ENCODE measurements around the gene LIMS1. TPM values are rescaled to one million over a fixed set of nuclear protein-coding genes. Genes with fewer than 3 reads are reported as not detected.

The LIMS1 gene
- total RNA-seq, 2 donors from 2014 or later = 104 to 122 TPM

DNA sequence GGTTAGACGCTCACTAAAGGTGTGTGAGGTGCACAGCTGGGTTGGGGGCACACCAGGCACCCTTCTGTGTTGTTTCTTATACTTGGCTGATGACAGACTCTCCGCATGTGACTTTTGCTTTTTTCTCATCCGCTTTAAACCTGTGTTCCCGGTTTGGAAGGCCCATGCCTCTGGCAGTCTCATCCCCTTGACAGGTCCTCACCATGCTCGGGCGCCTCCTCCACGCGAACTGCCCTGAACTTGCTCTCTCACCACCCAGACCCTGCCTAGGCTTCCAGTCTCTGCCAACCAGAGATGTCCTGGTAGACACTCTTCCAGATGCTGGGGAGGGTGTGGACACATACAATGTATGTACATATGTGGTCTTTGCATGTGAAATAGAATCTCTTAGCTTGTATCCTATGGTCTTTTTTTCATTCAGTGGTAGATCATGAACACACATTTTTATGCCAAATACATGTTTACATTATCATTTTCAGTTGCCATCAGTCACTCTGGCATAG lies 79.8 kb downstream of the LIMS1 start:
- DNase-seq = no peak
- no peak for ATAC-seq (replicated peaks in 1 of 2)
- peak overlapping the region; percentile 90 for H3K27ac Mint-ChIP-seq
- peak overlapping the region; percentile 47 to 62 for H3K4me3 Mint-ChIP-seq
- no peaks in the 10 kb centered on the region for H3K27me3 Mint-ChIP-seq (ENCODE audit: low read depth)
- H3K9me3 Mint-ChIP-seq = no peaks in the 10 kb centered on the region
- no peaks in the 10 kb centered on the region for H3K36me3 Mint-ChIP-seq (ENCODE audit: insufficient read depth in 2 of 2)
- peaks cover 88% of the 10 kb centered on the region for H3K4me1 Mint-ChIP-seq (ENCODE audit: low read depth)

DNA sequence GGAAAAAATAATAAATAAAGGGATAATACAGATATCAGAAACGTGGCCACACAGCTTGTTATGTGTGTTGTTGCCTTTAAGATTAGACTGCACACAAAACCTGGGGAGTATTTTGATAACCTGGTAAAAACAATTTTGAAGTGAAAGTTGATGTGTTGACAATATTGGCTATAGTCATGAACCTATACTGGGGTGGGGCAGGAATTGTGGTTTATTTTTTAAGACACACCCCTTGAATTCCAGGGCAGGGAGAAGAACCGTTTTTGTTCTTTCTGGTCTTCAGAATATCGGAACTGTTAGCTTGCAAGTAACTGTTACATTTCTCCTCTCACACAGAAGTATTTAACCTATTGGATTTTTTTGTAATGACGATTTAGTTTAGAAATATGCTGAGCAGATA lies 80.4 kb downstream of the LIMS1 start:
- DNase-seq = no peak
- no peaks in the 10 kb centered on the region for H3K9me3 Mint-ChIP-seq
- peaks cover 88% of the 10 kb centered on the region for H3K4me1 Mint-ChIP-seq (ENCODE audit: low read depth)
- H3K36me3 Mint-ChIP-seq (ENCODE audit: insufficient read depth in 2 of 2) = no peaks in the 10 kb centered on the region
- H3K4me3 Mint-ChIP-seq = peak overlapping the region; percentile 29 to 62
- ATAC-seq (replicated peaks in 1 of 2) = no peak
- H3K27me3 Mint-ChIP-seq (ENCODE audit: low read depth) = no peaks in the 10 kb centered on the region
- peak overlapping the region; percentile 90 for H3K27ac Mint-ChIP-seq

DNA sequence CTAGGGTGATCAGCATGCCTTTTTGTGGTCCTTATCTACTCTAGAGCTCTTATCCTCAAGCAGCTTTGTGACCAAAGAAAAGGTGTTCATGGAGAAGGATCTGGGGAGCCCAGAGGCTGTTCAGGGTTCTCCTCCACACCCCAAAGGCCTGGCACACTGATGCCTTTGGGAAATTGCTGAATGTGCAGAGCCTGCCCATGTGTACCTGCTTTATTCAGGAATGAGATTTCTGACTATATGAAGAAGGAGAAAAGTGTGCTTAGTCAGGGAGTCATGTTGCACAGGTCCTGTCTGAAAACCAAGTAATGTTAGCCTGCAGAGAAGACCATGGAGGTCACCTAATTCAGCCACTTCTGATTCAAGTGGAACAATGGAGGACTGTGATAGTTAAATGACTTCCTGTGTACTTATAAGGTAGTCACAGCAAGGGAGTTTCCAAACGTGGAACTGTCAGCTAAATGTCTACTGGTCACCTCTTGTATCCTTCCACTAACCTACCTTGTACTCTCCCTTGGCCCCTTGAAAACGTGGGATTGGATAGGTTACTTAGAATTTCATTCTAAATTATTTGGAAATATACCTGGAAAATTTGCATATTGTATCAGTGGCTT lies 81.3 kb downstream of the LIMS1 start:
- peak overlapping the region; percentile 23 to 53 for H3K4me3 Mint-ChIP-seq
- H3K9me3 Mint-ChIP-seq = no peaks in the 10 kb centered on the region
- no peaks in the 10 kb centered on the region for H3K36me3 Mint-ChIP-seq (ENCODE audit: insufficient read depth in 2 of 2)
- peaks cover 91% of the 10 kb centered on the region for H3K4me1 Mint-ChIP-seq (ENCODE audit: low read depth)
- H3K27me3 Mint-ChIP-seq (ENCODE audit: low read depth) = no peaks in the 10 kb centered on the region
- DNase-seq (no peak), ATAC-seq (replicated peaks in 1 of 2) (peak in 1 of 2 donors; percentile 14)
- H3K27ac Mint-ChIP-seq = peak overlapping the region; percentile 66

DNA sequence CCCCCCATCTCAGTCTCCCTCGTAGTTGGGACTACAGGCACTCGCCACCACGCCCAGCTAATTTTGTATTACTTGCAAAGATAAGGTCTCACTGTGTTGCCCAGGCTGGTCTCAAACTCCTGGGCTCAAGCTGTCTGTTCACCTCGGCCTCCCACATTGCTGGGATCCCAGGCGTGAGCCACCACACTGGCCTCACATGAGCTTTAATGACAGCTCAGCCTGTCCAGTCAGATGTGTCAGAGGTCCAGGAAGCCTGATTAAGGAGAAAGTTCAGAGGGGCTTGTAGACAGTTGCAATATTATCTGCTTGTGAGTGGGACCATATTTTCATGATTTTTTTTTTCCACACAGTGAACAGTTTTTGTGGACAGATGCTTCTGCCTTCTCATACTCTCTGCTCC lies 82.0 kb downstream of the LIMS1 start:
- Mint-ChIP-seq H3K27ac (no peak overlapping the region), H3K9me3 (no peaks in the 10 kb centered on the region), H3K4me1 (ENCODE audit: low read depth) (peaks cover 91% of the 10 kb centered on the region), H3K36me3 (ENCODE audit: insufficient read depth in 2 of 2) (peaks cover 0 to 3% of the 10 kb centered on the region in 2 donors), H3K4me3 (no peak overlapping the region), H3K27me3 (ENCODE audit: low read depth) (no peaks in the 10 kb centered on the region)
- no peak for DNase-seq
- no peak for ATAC-seq (replicated peaks in 1 of 2)

DNA sequence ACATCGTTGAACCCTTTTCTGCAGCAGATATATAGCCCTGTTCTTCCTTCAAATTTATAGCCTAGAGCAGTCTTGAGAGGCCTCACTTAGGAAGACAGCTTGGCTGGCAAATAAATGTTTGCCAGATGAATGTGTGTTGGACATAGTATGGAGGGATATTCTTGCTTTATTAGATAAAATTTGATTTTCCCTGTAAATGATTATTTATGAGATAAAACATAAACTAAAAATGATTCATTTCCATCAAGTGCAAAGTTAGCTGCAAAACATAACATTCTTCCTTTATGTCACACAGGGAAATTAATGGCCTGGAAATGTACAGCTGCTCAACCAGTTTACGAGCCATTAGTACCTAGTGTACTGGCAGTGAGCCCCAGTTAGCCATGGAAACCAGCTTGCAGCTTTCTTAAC lies 82.5 kb downstream of the LIMS1 start:
- no peaks in the 10 kb centered on the region for H3K9me3 Mint-ChIP-seq
- ATAC-seq (replicated peaks in 1 of 2) (no peak), DNase-seq (no peak)
- peaks cover 93% of the 10 kb centered on the region for H3K4me1 Mint-ChIP-seq (ENCODE audit: low read depth)
- H3K27ac Mint-ChIP-seq = peak overlapping the region; percentile 17
- no peaks in the 10 kb centered on the region for H3K27me3 Mint-ChIP-seq (ENCODE audit: low read depth)
- H3K36me3 Mint-ChIP-seq (ENCODE audit: insufficient read depth in 2 of 2) = peaks cover 0 to 3% of the 10 kb centered on the region in 2 donors
- no peak overlapping the region for H3K4me3 Mint-ChIP-seq

DNA sequence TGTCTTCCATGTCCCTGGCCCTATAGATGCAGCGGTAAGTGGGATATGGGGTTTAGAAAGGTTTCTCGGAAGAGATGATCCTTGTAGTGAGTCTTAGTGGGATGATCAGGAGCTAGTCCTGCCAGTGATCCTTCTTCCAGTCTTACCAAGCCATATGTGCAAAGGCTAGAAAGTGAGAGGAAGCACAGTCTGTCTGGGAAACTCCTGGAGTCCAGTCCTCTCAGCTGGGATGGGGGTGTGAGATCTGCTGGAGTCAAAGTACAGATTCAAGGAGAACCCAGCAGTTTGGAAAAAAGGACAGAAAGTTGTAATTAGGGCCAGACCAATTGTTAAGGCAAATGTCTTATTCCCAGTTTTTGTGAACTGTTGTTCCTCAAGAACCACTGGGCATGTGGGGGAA lies 83.3 kb downstream of the LIMS1 start:
- ATAC-seq (replicated peaks in 1 of 2) (no peak), DNase-seq (no peak)
- Mint-ChIP-seq H3K27me3 (ENCODE audit: low read depth) (no peaks in the 10 kb centered on the region), H3K4me3 (peak overlapping the region; percentile 55 to 60), H3K36me3 (ENCODE audit: insufficient read depth in 2 of 2) (peaks cover 0 to 3% of the 10 kb centered on the region in 2 donors), H3K27ac (peak overlapping the region; percentile 78), H3K9me3 (no peaks in the 10 kb centered on the region), H3K4me1 (ENCODE audit: low read depth) (peaks cover 91% of the 10 kb centered on the region)

DNA sequence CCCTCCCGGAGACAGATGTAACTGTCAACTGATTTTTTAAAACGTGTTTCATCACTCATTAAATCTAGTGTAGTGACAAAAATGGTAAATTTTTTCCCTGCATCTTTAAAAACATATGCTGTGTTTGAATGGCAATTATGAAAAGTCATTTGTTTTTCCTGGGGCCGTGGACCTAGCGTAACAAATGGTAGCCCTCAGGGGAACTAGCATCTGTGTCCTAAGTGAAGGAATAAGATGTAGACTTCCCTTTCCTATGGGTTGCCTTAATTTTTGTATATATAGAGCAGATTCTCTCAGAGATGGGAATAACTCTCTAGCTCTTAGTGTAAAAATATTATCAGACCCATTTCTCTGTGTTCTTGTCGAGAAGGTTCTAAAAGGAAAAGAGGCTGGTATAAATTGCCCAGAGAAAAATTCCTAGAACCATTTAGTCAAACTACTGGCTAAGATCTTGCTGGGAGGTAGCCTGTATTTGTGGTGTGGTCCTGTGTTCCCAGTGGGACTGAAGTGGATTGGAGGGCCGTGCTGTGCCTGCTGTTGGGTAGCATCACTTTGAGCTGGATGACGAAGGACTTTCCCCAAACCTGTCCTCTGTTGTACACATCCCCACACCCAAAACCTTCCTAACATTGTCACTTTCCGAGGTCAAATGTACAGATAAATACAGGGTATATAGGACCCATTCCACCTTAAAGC lies 85.8 kb downstream of the LIMS1 start:
- H3K27me3 Mint-ChIP-seq (ENCODE audit: low read depth) = no peaks in the 10 kb centered on the region
- peak overlapping the region; percentile 83 to 86 for H3K4me3 Mint-ChIP-seq
- no peaks in the 10 kb centered on the region for H3K9me3 Mint-ChIP-seq
- H3K36me3 Mint-ChIP-seq (ENCODE audit: insufficient read depth in 2 of 2) = peaks cover 0 to 3% of the 10 kb centered on the region in 2 donors
- H3K4me1 Mint-ChIP-seq (ENCODE audit: low read depth) = peaks cover 78% of the 10 kb centered on the region
- peak overlapping the region; percentile 74 for H3K27ac Mint-ChIP-seq
- DNase-seq = no peak
- no peak for ATAC-seq (replicated peaks in 1 of 2)

DNA sequence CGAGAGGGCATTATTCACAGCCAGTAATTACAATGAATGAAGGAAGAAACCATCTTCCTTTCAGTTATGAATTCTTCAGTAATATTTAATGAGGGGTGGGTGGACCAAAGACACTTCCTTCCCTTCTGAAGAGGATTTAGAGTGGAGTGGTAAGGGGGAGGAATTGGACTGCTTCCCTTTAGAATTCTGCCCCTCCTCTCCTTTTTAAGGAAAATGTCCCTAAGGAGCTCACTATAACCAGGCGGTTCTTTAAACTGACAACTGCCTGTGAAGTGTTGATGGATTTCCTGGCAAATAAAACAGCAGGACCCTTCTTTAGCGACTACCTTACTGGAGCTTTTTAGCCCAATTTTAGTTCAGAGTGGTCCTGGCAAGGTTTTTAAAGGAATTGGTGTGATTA lies 86.4 kb downstream of the LIMS1 start:
- no peak for DNase-seq
- Mint-ChIP-seq H3K36me3 (ENCODE audit: insufficient read depth in 2 of 2) (peaks cover 0 to 3% of the 10 kb centered on the region in 2 donors), H3K4me3 (peak overlapping the region; percentile 83 to 86), H3K9me3 (no peaks in the 10 kb centered on the region), H3K27me3 (ENCODE audit: low read depth) (no peaks in the 10 kb centered on the region), H3K4me1 (ENCODE audit: low read depth) (peaks cover 79% of the 10 kb centered on the region), H3K27ac (peak overlapping the region; percentile 74)
- ATAC-seq (replicated peaks in 1 of 2) = peak in 1 of 2 donors; percentile 2

DNA sequence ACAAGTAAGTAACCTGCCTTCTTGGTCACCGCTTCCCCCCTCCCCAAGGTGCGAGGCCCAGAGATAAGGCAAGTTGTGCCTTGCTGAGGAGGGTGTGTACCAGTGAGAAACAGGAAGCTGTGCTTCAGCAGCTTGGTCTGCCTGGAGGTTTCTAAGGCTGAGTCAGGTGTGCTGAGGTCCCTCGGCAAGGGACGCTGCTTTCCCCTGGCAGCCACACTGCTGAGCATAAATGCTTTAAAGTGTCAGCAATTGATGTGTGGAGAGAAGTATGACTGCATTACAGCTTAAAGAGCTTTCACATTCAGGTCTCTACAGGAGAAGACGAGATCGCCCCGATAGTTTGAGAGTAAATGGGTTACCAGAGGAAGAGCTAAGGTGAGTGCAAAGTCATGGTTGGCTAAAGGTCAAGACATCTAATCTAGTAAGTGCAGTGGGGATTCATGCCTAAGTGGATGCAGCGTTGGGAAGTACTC lies 86.9 kb downstream of the LIMS1 start:
- Mint-ChIP-seq H3K4me1 (ENCODE audit: low read depth) (peaks cover 78% of the 10 kb centered on the region), H3K36me3 (ENCODE audit: insufficient read depth in 2 of 2) (peaks cover 0 to 3% of the 10 kb centered on the region in 2 donors), H3K9me3 (no peaks in the 10 kb centered on the region), H3K27me3 (ENCODE audit: low read depth) (no peaks in the 10 kb centered on the region), H3K27ac (peak overlapping the region; percentile 74), H3K4me3 (peak overlapping the region; percentile 83 to 86)
- ATAC-seq (replicated peaks in 1 of 2) (peak; percentile 98 to 99), DNase-seq (peak; percentile 79 to 88)

DNA sequence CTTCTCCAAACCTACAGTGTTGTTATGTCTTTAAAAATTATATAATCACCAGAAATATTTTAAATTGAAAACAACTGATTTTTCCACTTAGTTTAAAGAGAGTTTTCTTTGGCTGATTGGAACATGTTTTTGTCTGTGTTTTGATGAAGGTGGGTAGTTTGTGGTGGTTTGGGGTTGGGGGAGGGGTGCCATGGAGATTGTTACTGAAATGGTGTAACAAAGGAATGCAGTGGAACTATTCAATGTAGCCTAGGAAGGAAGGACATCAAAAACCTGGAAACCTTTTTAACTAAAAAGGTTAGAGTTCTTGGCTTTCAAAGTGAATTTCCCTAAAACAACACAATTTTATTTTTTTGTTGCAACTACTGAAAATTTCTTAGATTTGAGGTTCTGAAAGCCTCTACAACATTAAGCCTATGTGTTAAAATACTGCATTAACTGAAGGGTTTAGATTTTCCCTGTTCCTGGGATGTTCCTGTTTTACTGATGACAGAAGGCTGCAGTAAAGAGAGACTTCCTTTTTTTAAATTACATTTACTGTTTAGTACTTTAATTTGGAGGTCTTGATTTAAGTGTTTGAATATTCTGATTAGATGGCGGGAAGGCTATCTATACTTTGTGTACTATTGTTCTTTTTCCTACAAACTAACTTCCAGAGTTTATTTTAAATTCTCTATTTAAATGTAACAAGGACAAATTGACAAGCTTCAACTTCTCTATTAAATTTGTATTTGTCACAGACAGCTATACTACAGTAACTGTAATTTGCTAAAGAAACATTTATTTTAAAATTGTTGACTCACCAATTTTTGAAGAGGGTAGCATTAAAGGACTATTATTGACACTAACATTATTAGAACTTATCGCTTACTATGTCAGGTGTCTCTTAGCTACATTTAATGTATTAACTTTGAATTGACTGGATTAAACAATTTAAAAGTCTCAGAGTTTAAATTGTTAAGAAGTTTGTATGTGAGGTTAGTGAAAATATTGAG lies 87.7 kb downstream of the LIMS1 start:
- H3K4me3 Mint-ChIP-seq = peak overlapping the region; percentile 83 to 86
- no peaks in the 10 kb centered on the region for H3K9me3 Mint-ChIP-seq
- DNase-seq (no peak), ATAC-seq (replicated peaks in 1 of 2) (no peak)
- H3K4me1 Mint-ChIP-seq (ENCODE audit: low read depth) = peaks cover 77% of the 10 kb centered on the region
- H3K27me3 Mint-ChIP-seq (ENCODE audit: low read depth) = no peaks in the 10 kb centered on the region
- peaks cover 0 to 3% of the 10 kb centered on the region in 2 donors for H3K36me3 Mint-ChIP-seq (ENCODE audit: insufficient read depth in 2 of 2)
- peak overlapping the region; percentile 74 for H3K27ac Mint-ChIP-seq

DNA sequence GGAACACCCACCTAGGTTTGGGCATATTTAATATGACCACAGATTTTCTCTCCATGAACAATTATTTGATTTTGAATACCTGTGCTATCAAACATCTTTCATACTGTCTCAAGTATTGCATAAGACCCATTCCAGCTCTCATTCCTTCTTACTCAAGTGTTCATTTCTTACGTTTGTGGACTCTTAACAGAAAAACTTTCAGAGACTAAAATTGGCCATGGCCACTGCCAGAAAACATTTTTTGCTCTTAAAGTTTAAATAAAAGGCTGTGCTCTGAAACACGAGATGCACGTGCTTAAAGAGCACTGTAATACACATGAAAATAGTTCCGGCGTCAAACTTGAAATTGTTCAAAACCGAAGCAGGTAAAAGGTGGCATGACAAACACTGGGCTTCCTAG lies 89.3 kb downstream of the LIMS1 start:
- Mint-ChIP-seq H3K27me3 (ENCODE audit: low read depth) (no peaks in the 10 kb centered on the region), H3K9me3 (no peaks in the 10 kb centered on the region), H3K4me3 (peak overlapping the region; percentile 71 to 92), H3K27ac (peak overlapping the region; percentile 94), H3K36me3 (ENCODE audit: insufficient read depth in 2 of 2) (peaks cover 0 to 6% of the 10 kb centered on the region in 2 donors), H3K4me1 (ENCODE audit: low read depth) (peaks cover 72% of the 10 kb centered on the region)
- DNase-seq = no peak
- no peak for ATAC-seq (replicated peaks in 1 of 2)

DNA sequence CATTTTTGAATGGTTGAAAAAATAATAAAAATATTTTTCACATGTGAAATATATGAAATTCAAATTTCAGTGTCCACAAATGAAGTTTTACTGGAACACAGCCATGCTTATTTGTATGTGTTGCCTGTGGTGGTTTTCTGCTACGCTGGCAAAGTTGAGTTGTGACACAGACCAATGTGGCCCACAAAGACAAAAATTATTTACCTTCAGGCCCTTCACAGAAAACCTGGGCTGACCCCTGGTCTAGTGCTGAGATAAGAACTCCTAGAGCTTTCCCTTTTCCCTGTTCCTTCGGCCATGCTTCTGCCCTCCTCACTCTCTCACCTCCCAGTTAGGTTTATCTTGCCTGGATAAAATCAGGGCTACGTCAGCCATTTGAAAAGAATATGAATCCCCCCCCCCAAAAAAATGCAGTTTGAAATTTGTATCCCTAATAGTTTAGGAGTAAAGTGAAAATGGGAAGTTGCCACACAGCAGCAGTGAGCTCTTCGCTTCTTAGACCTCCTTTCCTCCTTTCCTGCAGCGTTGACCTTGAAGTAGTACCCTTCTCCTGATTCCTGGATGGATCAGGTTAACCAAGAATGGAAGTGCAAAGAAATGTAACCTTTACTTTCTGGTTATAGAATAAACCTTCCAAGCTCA lies 91.0 kb downstream of the LIMS1 start:
- Mint-ChIP-seq H3K27me3 (ENCODE audit: low read depth) (no peaks in the 10 kb centered on the region), H3K36me3 (ENCODE audit: insufficient read depth in 2 of 2) (peaks cover 2 to 8% of the 10 kb centered on the region in 2 donors), H3K27ac (peak overlapping the region; percentile 77), H3K9me3 (no peaks in the 10 kb centered on the region), H3K4me1 (ENCODE audit: low read depth) (peaks cover 72% of the 10 kb centered on the region), H3K4me3 (peak overlapping the region; percentile 53 to 82)
- DNase-seq (no peak), ATAC-seq (replicated peaks in 1 of 2) (no peak)
